ENCODE data around the gene VSIG1. TPM values are rescaled to one million over a fixed set of nuclear protein-coding genes. Genes with fewer than 3 reads are reported as not detected.

The VSIG1 gene
- total and polyA plus RNA-seq, 10 of the 15 experiments (the other 5 are each of a cell fraction or from before 2014, with no cell fraction given), result 0.04 to 0.08 (median 0.06) TPM; not detected in 7

DNA sequence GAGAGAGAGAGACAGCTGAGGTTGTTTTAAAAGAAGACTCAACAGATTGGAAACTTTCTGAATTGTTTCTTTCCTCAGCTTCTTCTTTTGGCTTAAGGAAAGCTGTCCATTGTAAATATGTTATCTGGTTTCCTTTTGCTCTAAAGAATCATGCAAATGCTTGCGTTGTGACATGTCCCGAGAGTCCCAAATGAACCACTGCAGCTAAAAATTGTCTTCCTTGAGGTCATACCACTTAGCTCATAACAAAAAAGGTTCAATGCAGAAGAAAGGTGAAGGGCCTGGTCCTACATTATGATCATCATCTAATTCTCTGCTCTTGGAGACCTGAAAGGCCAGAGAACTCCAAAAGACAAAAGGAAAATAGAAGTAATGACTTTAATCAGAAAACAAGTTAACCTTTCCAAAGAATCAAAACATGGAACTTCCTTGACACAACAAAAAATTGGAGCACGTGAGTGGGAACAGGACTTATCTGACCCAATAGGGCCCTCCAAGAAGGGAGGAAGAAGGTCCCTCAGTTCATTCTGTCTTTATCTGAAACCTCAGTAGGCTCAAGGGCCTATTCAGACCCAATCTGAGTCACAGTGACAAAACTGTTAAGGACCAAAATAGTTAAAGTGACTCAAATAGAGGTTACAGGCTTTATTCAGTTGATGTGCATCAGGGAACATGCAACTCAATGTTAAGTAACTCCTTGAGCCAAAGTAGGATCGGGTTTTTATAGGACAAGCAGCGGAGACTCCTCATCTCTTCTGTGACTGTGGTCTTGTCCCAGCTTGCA lies 14.7 kb upstream of the VSIG1 start (continued):
- TF ChIP-seq MTA2 (IDR thresholded peaks at IDR 0.05; ENCODE audit: low read depth) (no peak), PAX5 (IDR thresholded peaks at IDR 0.05; ENCODE audit: borderline replicate concordance, low read depth, low read length) (no peak), KDM1A (IDR thresholded peaks at IDR 0.05; ENCODE audit: borderline replicate concordance) (no peak), SMAD5 (IDR thresholded peaks at IDR 0.05; ENCODE audit: low read depth) (no peak), POLR2A (IDR thresholded peaks at IDR 0.05; ENCODE audit: low read depth, low read length) (no peak), MEF2A (IDR thresholded peaks at IDR 0.05; ENCODE audit: insufficient read depth, low read depth, low read length) (peak; percentile 56), EP300 (IDR thresholded peaks at IDR 0.05; ENCODE audit: borderline replicate concordance in 1 of 2, control insufficient read depth in 1 of 2, low read depth in 2 of 2, low read length in 2 of 2) (no peak), EZH2 (IDR thresholded peaks at IDR 0.05; ENCODE audit: borderline replicate concordance, control insufficient read depth, low read depth, low read length) (no peak), NBN (IDR thresholded peaks at IDR 0.05) (no peak), CREB1 (IDR thresholded peaks at IDR 0.05; ENCODE audit: low read depth) (0 out of 2 replicates have a peak, but pooled peaks have one; percentile 29), JUNB (IDR thresholded peaks at IDR 0.05) (peak; percentile 37; the same call in 1 of the 2 replicates), TCF12 (IDR thresholded peaks at IDR 0.05; ENCODE audit: low read depth, low read length) (no peak), CEBPB (IDR thresholded peaks at IDR 0.05; ENCODE audit: borderline replicate concordance in 1 of 2, low read depth in 2 of 2, low read length in 2 of 2) (no peak), SREBF1 (IDR thresholded peaks at IDR 0.05; ENCODE audit: low read length) (no peak)
- TF ChIP-seq, protein P1, sequence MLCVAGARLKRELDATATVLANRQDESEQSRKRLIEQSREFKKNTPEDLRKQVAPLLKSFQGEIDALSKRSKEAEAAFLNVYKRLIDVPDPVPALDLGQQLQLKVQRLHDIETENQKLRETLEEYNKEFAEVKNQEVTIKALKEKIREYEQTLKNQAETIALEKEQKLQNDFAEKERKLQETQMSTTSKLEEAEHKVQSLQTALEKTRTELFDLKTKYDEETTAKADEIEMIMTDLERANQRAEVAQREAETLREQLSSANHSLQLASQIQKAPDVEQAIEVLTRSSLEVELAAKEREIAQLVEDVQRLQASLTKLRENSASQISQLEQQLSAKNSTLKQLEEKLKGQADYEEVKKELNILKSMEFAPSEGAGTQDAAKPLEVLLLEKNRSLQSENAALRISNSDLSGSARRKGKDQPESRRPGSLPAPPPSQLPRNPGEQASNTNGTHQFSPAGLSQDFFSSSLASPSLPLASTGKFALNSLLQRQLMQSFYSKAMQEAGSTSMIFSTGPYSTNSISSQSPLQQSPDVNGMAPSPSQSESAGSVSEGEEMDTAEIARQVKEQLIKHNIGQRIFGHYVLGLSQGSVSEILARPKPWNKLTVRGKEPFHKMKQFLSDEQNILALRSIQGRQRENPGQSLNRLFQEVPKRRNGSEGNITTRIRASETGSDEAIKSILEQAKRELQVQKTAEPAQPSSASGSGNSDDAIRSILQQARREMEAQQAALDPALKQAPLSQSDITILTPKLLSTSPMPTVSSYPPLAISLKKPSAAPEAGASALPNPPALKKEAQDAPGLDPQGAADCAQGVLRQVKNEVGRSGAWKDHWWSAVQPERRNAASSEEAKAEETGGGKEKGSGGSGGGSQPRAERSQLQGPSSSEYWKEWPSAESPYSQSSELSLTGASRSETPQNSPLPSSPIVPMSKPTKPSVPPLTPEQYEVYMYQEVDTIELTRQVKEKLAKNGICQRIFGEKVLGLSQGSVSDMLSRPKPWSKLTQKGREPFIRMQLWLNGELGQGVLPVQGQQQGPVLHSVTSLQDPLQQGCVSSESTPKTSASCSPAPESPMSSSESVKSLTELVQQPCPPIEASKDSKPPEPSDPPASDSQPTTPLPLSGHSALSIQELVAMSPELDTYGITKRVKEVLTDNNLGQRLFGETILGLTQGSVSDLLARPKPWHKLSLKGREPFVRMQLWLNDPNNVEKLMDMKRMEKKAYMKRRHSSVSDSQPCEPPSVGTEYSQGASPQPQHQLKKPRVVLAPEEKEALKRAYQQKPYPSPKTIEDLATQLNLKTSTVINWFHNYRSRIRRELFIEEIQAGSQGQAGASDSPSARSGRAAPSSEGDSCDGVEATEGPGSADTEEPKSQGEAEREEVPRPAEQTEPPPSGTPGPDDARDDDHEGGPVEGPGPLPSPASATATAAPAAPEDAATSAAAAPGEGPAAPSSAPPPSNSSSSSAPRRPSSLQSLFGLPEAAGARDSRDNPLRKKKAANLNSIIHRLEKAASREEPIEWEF (IDR thresholded peaks at IDR 0.05; ENCODE audit: insufficient replicate concordance, low read depth, low read length), result no peak

All from GM12878 (cell line).